ENCODE data around the gene PLB1.
A peak's percentile ranks its signal among the peaks of the same experiment; 100 is the strongest.

The PLB1 gene

DNA sequence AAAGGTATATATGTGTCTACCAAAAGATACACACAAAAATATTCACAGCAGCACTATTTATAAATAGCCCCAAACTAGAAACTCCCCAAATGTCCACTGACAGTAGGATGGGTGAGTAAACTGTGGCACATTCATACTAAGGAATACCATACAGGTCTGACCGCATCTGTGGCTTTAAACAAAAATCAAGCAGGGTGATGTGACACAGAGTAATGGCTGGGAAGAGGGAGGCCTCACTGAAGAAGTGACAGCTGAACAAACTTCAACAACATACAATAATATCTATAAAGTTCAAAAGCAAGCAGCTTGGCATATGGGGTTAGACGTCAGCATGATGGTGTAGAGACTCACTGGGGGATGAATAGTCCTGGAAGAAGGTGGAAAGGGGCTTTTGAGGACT is 140.6 kb downstream of the PLB1 start:
- Histone ChIP-seq H4K20me1 (no peaks in the 10 kb centered on the region), H3K4me3 (no peak overlapping the region), H3K4me1 (peaks cover 22% of the 10 kb centered on the region), H3K9me3 (no peaks in the 10 kb centered on the region), H3K27me3 (no peaks in the 10 kb centered on the region), H3K4me2 (no peak overlapping the region), H3K36me3 (no peaks in the 10 kb centered on the region), H3K27ac (no peak overlapping the region), H3K9ac (no peak overlapping the region)
- TF ChIP-seq Cebpa-rat (IDR thresholded peaks at IDR 0.05): no peak

DNA sequence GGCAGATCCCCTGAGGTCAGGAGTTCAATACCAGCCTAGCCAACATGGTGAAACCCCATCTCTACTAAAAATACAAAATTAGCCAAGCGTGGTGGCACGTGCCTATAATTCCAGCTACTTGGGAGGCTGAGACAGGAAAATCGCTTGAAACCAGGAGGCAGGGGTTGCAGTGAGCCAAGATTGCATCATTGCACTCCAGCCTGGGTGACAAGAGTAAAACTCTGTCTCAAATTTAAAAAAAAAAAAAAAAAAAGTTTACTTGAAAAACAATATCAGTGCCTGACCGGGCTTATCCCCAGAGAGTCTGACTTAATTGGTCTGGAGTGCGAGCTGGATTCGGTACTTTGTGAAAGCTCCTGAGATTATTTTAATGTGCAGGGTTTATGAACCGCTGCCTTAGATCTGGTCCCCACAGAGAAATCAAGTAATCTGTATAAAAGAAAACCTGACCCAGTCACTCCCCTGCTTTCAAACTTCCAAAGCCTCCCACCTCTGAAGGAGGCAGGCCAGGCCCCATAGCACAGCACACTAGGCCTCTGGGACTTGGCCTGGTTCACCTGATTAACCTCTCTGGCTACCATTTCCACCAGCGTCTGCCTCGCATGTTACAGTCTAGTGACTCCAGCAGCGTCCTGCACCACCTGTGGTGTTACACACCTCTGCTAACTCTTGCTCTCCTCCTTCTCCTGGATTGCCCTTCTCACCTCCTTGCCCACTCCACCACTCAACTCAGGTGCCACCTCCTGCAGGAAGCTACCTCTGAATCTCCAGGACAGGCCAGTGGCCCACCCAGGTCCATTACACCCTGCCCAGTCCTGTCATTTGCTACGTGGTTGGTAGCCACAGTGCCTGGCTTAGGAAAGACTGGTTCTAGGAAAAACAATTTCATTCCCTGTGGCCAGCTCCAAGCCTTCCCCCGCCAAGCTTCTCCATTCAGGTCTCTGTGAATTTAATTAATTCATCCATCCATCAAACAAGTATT is 141.5 kb downstream of the PLB1 start:
- Histone ChIP-seq H3K4me2 (no peak overlapping the region), H3K4me1 (peaks cover 22% of the 10 kb centered on the region), H3K36me3 (no peaks in the 10 kb centered on the region), H3K9me3 (no peaks in the 10 kb centered on the region), H3K4me3 (no peak overlapping the region), H3K27me3 (no peaks in the 10 kb centered on the region), H3K9ac (no peak overlapping the region), H4K20me1 (no peaks in the 10 kb centered on the region), H3K27ac (no peak overlapping the region)
- TF ChIP-seq Cebpa-rat (IDR thresholded peaks at IDR 0.05): no peak

DNA sequence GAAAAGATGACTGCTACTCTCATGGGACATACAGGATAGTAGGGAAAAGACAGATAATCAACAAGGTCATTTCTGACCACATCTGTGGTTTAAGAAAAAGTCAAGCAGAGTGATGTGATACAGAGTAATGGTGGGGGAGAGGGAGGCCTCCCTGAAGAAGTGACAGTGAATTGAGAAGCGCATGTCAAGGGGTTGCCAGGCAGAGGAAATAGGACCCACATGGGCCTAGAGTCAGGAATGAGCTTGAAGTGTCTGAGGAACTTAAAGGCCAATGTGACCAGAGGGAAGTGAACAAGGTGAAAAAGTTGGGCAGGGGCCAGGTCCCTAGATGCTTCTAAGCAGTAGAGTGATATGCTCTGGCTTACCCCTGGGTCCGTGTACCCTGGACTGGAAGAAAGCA is 142.2 kb downstream of the PLB1 start:
- H3K4me2 ChIP-seq: no peak overlapping the region
- no peaks in the 10 kb centered on the region for H4K20me1 ChIP-seq
- no peaks in the 10 kb centered on the region for H3K27me3 ChIP-seq
- H3K9ac ChIP-seq: no peak overlapping the region
- H3K4me1 ChIP-seq: peaks cover 22% of the 10 kb centered on the region
- no peak for TF ChIP-seq Cebpa-rat (IDR thresholded peaks at IDR 0.05)
- H3K27ac ChIP-seq: no peak overlapping the region
- H3K36me3 ChIP-seq: no peaks in the 10 kb centered on the region
- no peak overlapping the region for H3K4me3 ChIP-seq
- no peaks in the 10 kb centered on the region for H3K9me3 ChIP-seq

DNA sequence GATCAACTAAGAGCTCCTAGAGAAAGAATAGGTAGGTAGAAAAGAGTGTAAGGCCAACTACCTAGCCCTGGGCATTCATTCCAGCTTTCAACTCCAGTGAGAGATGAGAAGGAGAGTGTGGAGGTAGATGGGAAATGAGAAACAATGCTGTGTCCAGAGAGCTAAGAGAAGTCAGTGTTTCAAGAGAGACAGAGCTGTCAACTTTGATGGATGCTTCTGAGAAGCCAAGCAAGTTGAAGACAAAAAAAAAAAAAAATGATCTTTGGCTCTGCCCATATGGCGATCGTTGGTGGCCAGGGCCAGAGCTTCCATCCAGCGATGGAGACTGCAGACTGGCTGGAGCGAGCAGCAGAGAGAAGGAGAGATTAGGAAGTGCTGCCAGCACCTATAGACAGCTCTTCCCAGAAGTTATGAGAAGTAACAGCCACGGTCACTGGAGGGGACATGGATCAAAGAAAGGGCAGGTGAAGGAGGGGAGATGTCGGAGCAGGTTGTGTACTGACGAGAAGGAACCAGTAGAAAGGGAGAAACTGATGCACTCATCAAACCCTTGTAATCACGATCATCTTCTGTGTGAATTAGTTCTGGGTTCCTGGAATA is 143.3 kb downstream of the PLB1 start:
- Histone ChIP-seq H3K9me3 (no peaks in the 10 kb centered on the region), H3K4me2 (no peak overlapping the region), H3K4me3 (no peak overlapping the region), H3K27ac (no peak overlapping the region), H3K9ac (no peak overlapping the region), H3K27me3 (no peaks in the 10 kb centered on the region), H3K4me1 (peaks cover 22% of the 10 kb centered on the region), H4K20me1 (no peaks in the 10 kb centered on the region), H3K36me3 (no peaks in the 10 kb centered on the region)
- no peak for TF ChIP-seq Cebpa-rat (IDR thresholded peaks at IDR 0.05)

DNA sequence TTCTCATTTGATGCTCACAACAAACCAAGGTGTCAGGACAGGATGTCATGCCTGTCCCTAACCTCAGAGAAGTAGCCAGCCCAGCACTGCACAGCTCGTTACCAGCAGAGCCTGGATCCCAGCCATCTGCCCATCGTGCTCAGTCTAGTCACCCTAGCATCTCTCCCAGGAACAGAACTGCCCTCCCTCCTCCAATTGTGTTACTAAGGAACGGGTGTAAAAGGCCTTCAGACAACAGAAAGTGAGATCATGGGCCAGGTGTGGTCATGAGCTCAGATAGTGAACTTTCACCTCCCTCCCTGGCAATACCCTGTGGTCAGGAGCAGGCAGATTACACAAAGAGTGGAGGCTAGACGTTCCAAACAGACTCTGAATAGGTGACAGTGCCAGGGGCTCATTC is 144.0 kb downstream of the PLB1 start:
- H3K4me1 ChIP-seq: peaks cover 22% of the 10 kb centered on the region
- H3K4me3 ChIP-seq: no peak overlapping the region
- H3K27ac ChIP-seq: no peak overlapping the region
- H3K36me3 ChIP-seq: no peaks in the 10 kb centered on the region
- H4K20me1 ChIP-seq: no peaks in the 10 kb centered on the region
- H3K9me3 ChIP-seq: no peaks in the 10 kb centered on the region
- H3K27me3 ChIP-seq: no peaks in the 10 kb centered on the region
- no peak overlapping the region for H3K4me2 ChIP-seq
- no peak overlapping the region for H3K9ac ChIP-seq
- no peak for TF ChIP-seq Cebpa-rat (IDR thresholded peaks at IDR 0.05)

DNA sequence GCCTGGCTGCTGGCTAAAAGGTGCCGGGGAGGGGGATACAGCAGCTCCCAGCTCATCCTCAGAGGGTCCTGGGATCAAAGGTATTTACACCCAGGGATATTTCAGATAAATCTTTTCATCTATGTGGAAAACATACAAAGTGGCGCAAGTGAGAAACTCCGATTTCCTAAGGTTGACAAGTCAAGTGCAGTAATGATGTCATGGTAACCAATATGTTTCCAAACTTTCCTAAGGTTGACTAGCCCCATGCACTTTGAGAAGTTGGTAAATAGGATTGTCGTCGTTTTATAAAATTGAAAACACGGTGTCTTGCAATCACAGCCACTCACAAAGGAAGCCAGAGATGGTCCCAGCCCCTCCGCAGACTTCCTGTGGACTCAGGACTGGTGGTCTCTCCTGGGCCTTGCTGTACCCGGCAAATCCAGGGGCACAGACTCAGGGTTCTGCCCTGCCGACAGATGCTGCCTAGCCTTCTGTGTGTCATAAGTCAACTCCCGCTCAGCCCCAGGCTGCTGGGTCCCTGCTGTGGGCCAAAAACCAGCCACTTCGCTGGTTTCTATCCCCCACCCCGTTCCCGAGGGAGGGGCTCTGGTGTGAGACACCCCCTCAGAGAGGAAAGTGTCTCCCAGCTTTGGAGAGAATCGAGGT is 144.5 kb downstream of the PLB1 start:
- H4K20me1 ChIP-seq: no peaks in the 10 kb centered on the region
- no peak overlapping the region for H3K4me3 ChIP-seq
- H3K4me1 ChIP-seq: peaks cover 22% of the 10 kb centered on the region
- peak overlapping the region; percentile 13; the same call in 1 of the 2 replicates for H3K4me2 ChIP-seq
- H3K27me3 ChIP-seq: no peaks in the 10 kb centered on the region
- H3K9me3 ChIP-seq: no peaks in the 10 kb centered on the region
- H3K36me3 ChIP-seq: no peaks in the 10 kb centered on the region
- TF ChIP-seq Cebpa-rat (IDR thresholded peaks at IDR 0.05): no peak
- H3K9ac ChIP-seq: no peak overlapping the region
- H3K27ac ChIP-seq: no peak overlapping the region

DNA sequence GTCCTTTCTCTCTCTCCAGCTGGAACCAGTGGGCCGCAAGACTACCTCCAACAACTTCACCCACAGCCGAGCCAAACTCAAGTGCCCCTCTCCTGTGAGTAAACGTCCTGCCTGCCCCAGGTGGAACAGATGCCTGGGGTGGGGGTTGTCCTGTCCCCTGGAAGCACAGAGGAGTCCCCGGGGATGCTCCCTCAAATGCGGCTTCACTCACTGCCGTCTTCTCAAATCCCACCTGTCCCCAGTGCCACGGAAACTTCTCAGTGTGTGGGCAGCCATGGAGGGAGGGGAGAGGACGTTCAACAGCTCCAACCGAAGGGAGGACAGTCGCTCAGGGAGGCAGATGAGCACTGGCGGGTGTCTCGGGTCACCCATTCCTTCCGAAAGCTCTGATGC is 145.0 kb downstream of the PLB1 start:
- H3K4me3 ChIP-seq: no peak overlapping the region
- H4K20me1 ChIP-seq: no peaks in the 10 kb centered on the region
- TF ChIP-seq Cebpa-rat (IDR thresholded peaks at IDR 0.05): no peak
- no peaks in the 10 kb centered on the region for H3K36me3 ChIP-seq
- H3K9ac ChIP-seq: no peak overlapping the region
- H3K4me2 ChIP-seq: peak overlapping the region; percentile 13; the same call in 1 of the 2 replicates
- no peaks in the 10 kb centered on the region for H3K9me3 ChIP-seq
- no peaks in the 10 kb centered on the region for H3K27me3 ChIP-seq
- H3K4me1 ChIP-seq: peaks cover 22% of the 10 kb centered on the region
- H3K27ac ChIP-seq: no peak overlapping the region

DNA sequence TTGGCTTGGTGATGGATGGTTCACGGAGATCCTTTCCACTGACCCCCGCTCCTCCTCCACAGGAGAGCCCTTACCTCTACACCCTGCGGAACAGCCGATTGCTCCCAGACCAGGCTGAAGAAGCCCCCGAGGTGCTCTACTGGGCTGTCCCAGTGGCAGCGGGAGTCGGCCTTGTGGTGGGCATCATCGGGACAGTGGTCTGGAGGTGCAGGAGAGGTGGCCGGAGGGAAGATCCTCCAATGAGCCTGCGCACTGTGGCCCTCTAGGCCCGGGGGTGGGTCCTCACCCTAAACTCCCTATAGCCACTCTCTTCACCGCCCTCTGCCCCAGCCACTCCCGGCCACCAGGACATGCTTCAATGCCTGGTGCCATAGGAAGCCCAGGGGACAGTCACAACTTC is 146.9 kb downstream of the PLB1 start:
- no peak for TF ChIP-seq Cebpa-rat (IDR thresholded peaks at IDR 0.05)
- peaks cover 13% of the 10 kb centered on the region; the same call in 1 of the 2 replicates for H3K4me1 ChIP-seq
- no peak overlapping the region for H3K4me2 ChIP-seq
- H3K9me3 ChIP-seq: no peaks in the 10 kb centered on the region
- H3K4me3 ChIP-seq: no peak overlapping the region
- H3K27ac ChIP-seq: no peak overlapping the region
- H3K9ac ChIP-seq: no peak overlapping the region
- no peaks in the 10 kb centered on the region for H4K20me1 ChIP-seq
- no peaks in the 10 kb centered on the region for H3K27me3 ChIP-seq
- H3K36me3 ChIP-seq: no peaks in the 10 kb centered on the region

DNA sequence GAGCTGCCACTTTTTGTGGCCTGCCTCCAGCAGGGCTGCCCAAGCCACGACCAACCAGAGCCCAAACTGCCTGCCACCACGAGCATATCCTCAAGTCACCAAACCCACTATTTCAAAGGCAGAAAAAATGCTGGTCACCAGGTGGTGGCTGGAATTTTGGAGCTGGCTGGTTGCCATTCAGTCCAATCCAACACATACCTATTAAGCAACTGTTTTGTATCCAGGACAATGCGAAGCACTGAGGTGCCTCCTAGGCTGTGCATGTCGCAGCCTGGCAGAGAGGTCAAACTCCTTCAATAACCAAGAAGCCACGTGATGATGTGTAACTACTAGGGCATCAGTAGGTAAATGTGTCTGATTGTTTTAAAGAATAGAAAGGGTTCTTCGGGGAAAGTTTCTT is 147.5 kb downstream of the PLB1 start:
- Histone ChIP-seq H3K27ac (no peak overlapping the region), H4K20me1 (no peaks in the 10 kb centered on the region), H3K9me3 (no peaks in the 10 kb centered on the region), H3K36me3 (no peaks in the 10 kb centered on the region), H3K9ac (no peak overlapping the region), H3K4me1 (peaks cover 9% of the 10 kb centered on the region; the same call in 1 of the 2 replicates), H3K4me2 (no peak overlapping the region), H3K27me3 (no peaks in the 10 kb centered on the region), H3K4me3 (no peak overlapping the region)
- no peak for TF ChIP-seq Cebpa-rat (IDR thresholded peaks at IDR 0.05)

DNA sequence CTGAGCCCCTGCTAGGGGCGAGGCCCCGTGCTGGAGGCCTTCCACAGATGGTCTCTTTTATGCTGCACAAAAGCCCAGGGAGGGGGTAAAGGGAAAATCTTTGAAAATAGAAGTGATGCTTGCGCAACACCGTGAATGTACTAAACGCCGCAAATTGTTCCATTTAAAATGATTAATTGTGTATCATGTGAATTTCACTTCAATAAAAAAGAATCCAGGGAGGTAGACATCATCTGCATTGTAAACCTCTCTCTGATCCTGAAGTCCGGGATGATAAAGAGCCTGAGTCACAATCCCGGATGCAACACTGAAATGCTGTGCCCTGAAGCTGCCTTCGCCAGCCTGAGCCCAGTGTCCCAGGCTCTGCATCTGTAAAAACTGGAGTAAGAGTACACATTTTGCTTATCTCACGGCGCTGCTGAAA is 148.1 kb downstream of the PLB1 start:
- no peaks in the 10 kb centered on the region for H3K9me3 ChIP-seq
- no peaks in the 10 kb centered on the region for H3K36me3 ChIP-seq
- no peak overlapping the region for H3K4me3 ChIP-seq
- H4K20me1 ChIP-seq: no peaks in the 10 kb centered on the region
- no peak overlapping the region for H3K9ac ChIP-seq
- H3K4me2 ChIP-seq: no peak overlapping the region
- H3K27me3 ChIP-seq: no peaks in the 10 kb centered on the region
- peaks cover 9% of the 10 kb centered on the region; the same call in 1 of the 2 replicates for H3K4me1 ChIP-seq
- peak; percentile 57 for TF ChIP-seq Cebpa-rat (IDR thresholded peaks at IDR 0.05)
- H3K27ac ChIP-seq: no peak overlapping the region
